Right lobe of liver (tissue), 6 donors: ENCODE results near the gene SCN4A. TPM values are rescaled to one million over a fixed set of nuclear protein-coding genes. Genes with fewer than 3 reads are reported as not detected.
"Not testable (repeated sequence)": the region's sequence is repeated elsewhere in the genome, so short reads cannot be mapped to it uniquely, and the experiment has no call there.

ENCODE experiments used
- ATAC-seq, 4 donors: fragments of 200-7000 bp; cut with Tn5 transposase; one replicate each; pipeline ENCODE4 v1.9.1; 2020; ENCODE audit warnings: mild to moderate bottlenecking in 4 of 4, moderate library complexity in 4 of 4
- DNase-seq, 3 donors: peaks; one replicate each; pipeline ENCODE4 v3.0.0-alpha.2; 2020
- H3K27ac ChIP-seq, 3 donors: fragments of 200-600 bp; one replicate each; pipeline ENCODE4 v1.8.0; 2022
- H3K27me3 ChIP-seq, 2 donors: fragments of 200-600 bp; one replicate each; pipeline ENCODE4 v1.8.0; 2022
- H3K36me3 ChIP-seq, 4 donors: fragments of 200-600 bp; sonication (generic) in 1 of 4; one replicate each; pipeline versions ENCODE4 v1.5.1 to v1.8.0; 2017 to 2022; ENCODE audit warnings: control low read depth in 1 of 4
- H3K4me1 ChIP-seq, 4 donors: fragments of 200-600 bp; sonication (generic) in 1 of 4; one replicate each; pipeline versions ENCODE4 v1.5.1 to v1.8.0; 2017 to 2022; ENCODE audit warnings: control low read depth in 1 of 4
- H3K4me3 ChIP-seq, 3 donors: fragments of 200-600 bp; one replicate each; pipeline ENCODE4 v1.8.0; 2022
- H3K9me3 ChIP-seq, 4 donors: fragments of 200-600 bp; sonication (generic) in 1 of 4; one replicate each; pipeline versions ENCODE4 v1.5.1 to v1.8.0; 2017 to 2022; ENCODE audit warnings: control low read depth in 1 of 4
- CTCF ChIP-seq, 4 donors: fragments of 200-600 bp in 3 of 4; fragments of 450-650 bp in 1 of 4; IDR thresholded peaks; one replicate each; pipeline versions ENCODE4 v1.5.1 to v1.8.0; 2016 to 2022; ENCODE audit warnings: antibody characterized with exemption in 4 of 4, mild to moderate bottlenecking in 2 of 4
- WGBS: methylation state at CpG from one replicate; pipeline ENCODE4 v1.1.6; 2018; ENCODE audit warnings: low coverage, low lambda C conversion rate; ENCODE audit not compliant: insufficient coverage; ENCODE audit errors: missing lambda C conversion rate; 5-methylcytosine and 5-hydroxymethylcytosine counted together
- intact Hi-C, 2 donors: fragments of 100-400 bp; cut with DNase I; formaldehyde crosslinking; loops; one replicate each; pipeline versions ENCODE4 v1.11.2 to v1.14.1; 2022
- small RNA-seq, 2 experiments: library from RNA; depleted of rRNA; stranded (forward); fragments of <200 nt; gene quantifications; one replicate each; pipeline ENCODE3, GENCODE V24; 2016
- total RNA-seq, 6 experiments: library from RNA; depleted of rRNA in 2 of 6; stranded (reverse); fragments of >200 nt in 2 of 6; fragmentation: NEBNext Ultra II Directional in 3 of 6; extraction: Animal tissue kit (Norgen Biotek cat#: 25700) in 3 of 6; gene quantifications; one replicate each; pipeline versions ENCODE4 v1.1.0 to v1.2.4, GENCODE V29; 2016 to 2023
- donor health status: DM: no; HTN: yes; CAD: no.
- donor health status: DM: no; HTN: no; CAD: no.
- donor health status: DM: no; HTN: no; CAD: no.
- donor health status: DM: no; HTN: yes; CAD: no.
- donor health status: DM: no; HTN: yes; CAD: no.

SCN4A gene
- total RNA-seq, 6 experiments from 2014 or later = 0.10 to 1.4 (median 0.20) TPM

GRCh38 chr17:63894821-63895220 lies 77.9 kb downstream of the SCN4A start:
- H3K9me3 ChIP-seq, H3K27me3 ChIP-seq, ATAC-seq, H3K36me3 ChIP-seq, H3K27ac ChIP-seq, H3K4me3 ChIP-seq, H3K4me1 ChIP-seq, intact Hi-C loops: not testable (repeated sequence)
- DNase-seq = peak in 1 of 3 donors; percentile 12
- WGBS = 50% methylated on average over 1 of the region's 10 CpGs

GRCh38 chr17:63894021-63894420 lies 78.7 kb downstream of the SCN4A start:
- intact Hi-C loops, H3K36me3 ChIP-seq, H3K4me1 ChIP-seq, ATAC-seq, H3K27ac ChIP-seq, H3K4me3 ChIP-seq, H3K27me3 ChIP-seq, H3K9me3 ChIP-seq: not testable (repeated sequence)
- DNase-seq = peak in 1 of 3 donors; percentile 17
- 20% methylated on average over 1 of the region's 3 CpGs for WGBS

- H3K36me3 ChIP-seq, H3K4me3 ChIP-seq, H3K9me3 ChIP-seq, intact Hi-C loops, H3K27me3 ChIP-seq, H3K4me1 ChIP-seq, ATAC-seq, H3K27ac ChIP-seq: not testable (repeated sequence)
- 71% methylated on average over 10 of the region's 11 CpGs for WGBS
- DNase-seq = peak in 1 of 3 donors; percentile 16
Observed at GRCh38 chr17:63892316-63893037, 80.2 kb downstream of the SCN4A start.

GRCh38 chr17:63889026-63889848 lies 83.5 kb downstream of the SCN4A start:
- H3K4me3 ChIP-seq, intact Hi-C loops, H3K36me3 ChIP-seq, H3K4me1 ChIP-seq, H3K27me3 ChIP-seq, H3K27ac ChIP-seq, H3K9me3 ChIP-seq: not testable (repeated sequence)
- ATAC-seq = peak; percentile 68 to 81 (median 75)
- peak in 2 of 3 donors; percentile 23 to 30 for DNase-seq
- peak; percentile 27 to 46 (median 34) for TF ChIP-seq CTCF (IDR thresholded peaks at IDR 0.05)
- 16% methylated on average over 11 of the region's 13 CpGs for WGBS

Small RNA genes within 50 kb of the gene (small RNA-seq; reads per million reads assigned to genes)
- 0 reads per million in 2 experiments for gene AC127029.1
- gene GH1 = 0 reads per million in 2 experiments

Other genes starting within 250 kb of the SCN4A start
- 10 to 100 TPM in 5 of 6 experiments, 1 to 10 TPM in 1; 8.4 to 15.1 (median 13.0) TPM for gene STRADA, start 231.1 kb downstream of the SCN4A start, total RNA-seq
- gene CCDC47, start 199.3 kb downstream of the SCN4A start, total RNA-seq = 10 to 100 TPM; 45.7 to 69.9 (median 63.6) TPM
- 10 to 100 TPM; 28.5 to 45.2 (median 36.2) TPM for gene DDX42, start 198.7 kb downstream of the SCN4A start, total RNA-seq
- 10 to 100 TPM; 52.7 to 70.9 (median 66.5) TPM for gene PSMC5, start 145.5 kb downstream of the SCN4A start, total RNA-seq
- 10 to 100 TPM; 12.9 to 25.9 (median 19.0) TPM for gene FTSJ3, start 145.3 kb downstream of the SCN4A start, total RNA-seq
- 10 to 100 TPM; 23.8 to 94.5 (median 59.5) TPM for gene SMARCD2, start 130.2 kb downstream of the SCN4A start, total RNA-seq
- not detected for gene CSH2, start 99.2 kb downstream of the SCN4A start, total RNA-seq
- gene GH2, start 91.0 kb downstream of the SCN4A start, total RNA-seq = not detected
- gene CSH1, start 76.3 kb downstream of the SCN4A start, total RNA-seq = not detected
- not detected for gene CSHL1, start 61.7 kb downstream of the SCN4A start, total RNA-seq
- not detected for gene GH1, start 54.1 kb downstream of the SCN4A start, total RNA-seq
- 1 to 10 TPM in 2 of 6 experiments, under 1 TPM in 4; 0.62 to 2.2 (median 0.92) TPM for gene CD79B, start 40.6 kb downstream of the SCN4A start, total RNA-seq
- under 1 TPM in 3 of 6 experiments, not detected in 3; 0.07 to 0.33 (median 0.12) TPM for gene PRR29, start 25.4 kb upstream of the SCN4A start, total RNA-seq
- 10 to 100 TPM in 3 of 6 experiments, 1 to 10 TPM in 3; 5.5 to 16.1 (median 8.6) TPM for gene ICAM2, start 47.7 kb upstream of the SCN4A start, total RNA-seq
- gene ERN1, start 157.2 kb upstream of the SCN4A start, total RNA-seq = 10 to 100 TPM; 22.7 to 47.6 (median 28.7) TPM